WTC11 (cell line): Measurements from ENCODE around the gene CD163.
A peak's percentile ranks its signal among the peaks of the same experiment; 100 is the strongest.

Source experiments
- ATF1 ChIP-seq: sonication (generic); formaldehyde crosslinking; IDR thresholded peaks from 2 replicates; pipeline ENCODE4 v1.8.1; 2023; ENCODE audit warnings: mild to moderate bottlenecking, moderate library complexity, missing genetic modification reagents
- CREM ChIP-seq: sonication (generic); formaldehyde crosslinking; IDR thresholded peaks from 2 replicates; pipeline ENCODE4 v1.8.1; 2022; ENCODE audit warnings: mild to moderate bottlenecking, missing genetic modification reagents, moderate library complexity
- CTCF ChIP-seq: fragments of 200-600 bp; IDR thresholded peaks from 2 replicates; pipeline ENCODE4 v1.8.0; 2022; ENCODE audit warnings: antibody characterized with exemption
- GABPB1 ChIP-seq: sonication (generic); formaldehyde crosslinking; IDR thresholded peaks from 2 replicates; pipeline ENCODE4 v1.8.1; 2023; ENCODE audit warnings: mild to moderate bottlenecking, missing genetic modification reagents
- MAX ChIP-seq: sonication (generic); formaldehyde crosslinking; IDR thresholded peaks from 2 replicates; pipeline ENCODE4 v1.8.0; 2022; ENCODE audit warnings: mild to moderate bottlenecking, missing genetic modification reagents
- NR3C1 ChIP-seq: sonication (generic); formaldehyde crosslinking; conservative IDR thresholded peaks from 2 replicates; pipeline ENCODE4 v1.8.1; 2023; ENCODE audit warnings: low read depth, mild to moderate bottlenecking, missing genetic modification reagents
- STAT6 ChIP-seq: sonication (generic); formaldehyde crosslinking; conservative IDR thresholded peaks from 2 replicates; pipeline ENCODE4 v1.8.1; 2023; ENCODE audit warnings: mild to moderate bottlenecking, low read depth, missing genetic modification reagents, moderate library complexity
- USF1 ChIP-seq: sonication (generic); formaldehyde crosslinking; IDR thresholded peaks from 2 replicates; pipeline ENCODE4 v1.8.0; 2022; ENCODE audit warnings: mild to moderate bottlenecking, missing genetic modification reagents

- TF ChIP-seq STAT6 (CRISPR knock-in tag) (no peak), ATF1 (CRISPR knock-in tag) (no peak), USF1 (CRISPR knock-in tag) (no peak), CREM (no peak), MAX (no peak), NR3C1 (CRISPR knock-in tag) (no peak), CTCF (peak; percentile 81), GABPB1 (CRISPR knock-in tag) (no peak)
Measured at GRCh38 chr12:7460375-7461259, 43.0 kb downstream of the CD163 start.
